DMS153 (cell line): ENCODE results near the gene QPCTL.

Experiments
- DNase-seq: peaks from one replicate; lab custom pipeline; 2025; lab: John Stamatoyannopoulos, UW

QPCTL gene

GRCh38 chr19:45692187-45693105 is at the start of gene QPCTL:
Gene QPCTL (plus strand): TSS chr19:45692666. CDS start chr19:45692704, 38 bp downstream.
- peak; percentile 100 for DNase-seq

DNA sequence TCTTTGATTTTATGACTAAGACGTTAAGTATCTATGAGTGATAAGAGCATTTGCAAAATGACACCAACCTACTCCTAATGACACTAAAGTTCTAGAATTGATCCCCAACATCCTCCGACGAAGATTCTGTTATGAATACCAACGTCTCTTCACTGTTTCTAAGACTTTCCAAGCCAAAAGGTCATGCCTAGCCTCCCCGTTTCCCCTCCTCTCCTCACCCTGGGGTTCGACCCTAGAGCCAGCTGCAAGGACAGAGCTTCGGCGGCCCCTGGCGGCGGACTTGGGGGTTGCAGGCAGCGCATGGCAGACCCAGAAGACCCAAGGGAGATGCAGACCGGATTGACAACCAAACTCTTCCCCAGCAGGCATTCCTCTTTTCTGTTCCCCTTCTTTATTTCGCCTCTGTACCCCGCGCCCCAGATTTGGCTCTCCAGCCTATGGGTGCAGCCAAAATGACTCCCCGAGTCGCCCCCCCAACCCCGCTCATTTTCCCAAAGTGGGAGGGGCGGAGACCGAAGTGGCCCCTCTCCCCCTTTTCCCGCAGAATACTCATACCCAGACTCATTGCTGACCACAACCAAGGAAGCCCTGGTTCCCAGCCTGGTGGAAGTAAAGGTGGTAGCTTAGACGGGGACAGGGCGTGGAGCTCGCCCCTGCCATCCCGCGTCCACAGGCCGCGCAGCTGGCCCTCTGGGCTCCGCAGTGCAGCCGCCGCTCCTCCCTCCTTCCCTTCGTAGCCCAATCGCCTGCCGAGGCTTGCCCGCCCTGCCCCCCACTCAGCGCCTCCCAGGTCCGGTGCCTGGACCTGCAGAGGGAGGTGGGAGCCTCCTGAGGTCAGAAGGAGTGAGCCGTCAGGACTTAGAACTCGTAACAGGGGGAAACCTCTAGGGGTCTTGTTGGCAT is 49.2 kb upstream of the QPCTL start:
- DNase-seq = peak; percentile 69

DNA sequence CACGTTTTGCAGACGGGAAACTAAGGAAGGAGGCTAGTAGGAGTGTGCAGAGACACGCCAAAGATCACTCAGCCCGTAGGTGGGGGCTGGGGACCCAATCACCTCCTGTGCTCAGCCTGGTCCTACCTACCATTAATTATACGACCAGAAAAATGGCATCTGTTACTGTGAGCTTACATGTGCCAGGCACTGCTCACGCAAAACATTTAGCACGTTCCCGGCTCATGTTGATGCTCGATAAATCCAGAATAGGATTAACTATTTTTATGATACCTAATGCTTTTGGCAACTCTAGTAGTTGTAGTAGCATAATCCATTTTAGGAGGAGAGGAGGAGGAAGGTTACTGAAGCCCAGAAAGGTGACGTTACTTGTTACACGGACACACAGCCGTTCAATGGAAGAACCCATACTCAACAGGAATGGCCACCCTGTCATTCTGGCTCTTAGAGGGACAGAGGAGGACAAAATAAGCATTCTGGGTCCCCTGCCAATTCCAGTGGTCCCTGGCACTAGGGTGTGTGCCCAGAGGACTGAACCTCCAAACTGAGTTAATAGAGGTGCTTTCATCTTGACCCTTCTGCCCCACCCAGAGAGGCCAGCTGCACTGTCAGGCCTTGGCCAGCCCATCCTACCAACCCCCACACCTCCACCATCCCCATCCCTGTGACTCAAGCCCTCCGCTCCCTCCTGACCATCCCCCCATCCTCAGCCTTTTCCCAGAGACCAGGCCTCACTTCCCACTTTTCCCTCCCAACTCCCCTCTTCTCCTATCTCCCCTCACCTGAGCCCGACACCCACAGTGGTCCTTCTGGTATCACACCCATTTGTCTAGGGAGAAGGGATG is 48.3 kb upstream of the QPCTL start:
- DNase-seq = no peak

- no peak for DNase-seq
These were observed 47.3 kb upstream of the QPCTL start for GRCh38 chr19:45645068-45645630.

- peak; percentile 80 for DNase-seq
These were observed 46.7 kb upstream of the QPCTL start for GRCh38 chr19:45645631-45646344.

GRCh38 chr19:45646345-45646698 is 46.1 kb upstream of the QPCTL start:
- DNase-seq = no peak

DNA sequence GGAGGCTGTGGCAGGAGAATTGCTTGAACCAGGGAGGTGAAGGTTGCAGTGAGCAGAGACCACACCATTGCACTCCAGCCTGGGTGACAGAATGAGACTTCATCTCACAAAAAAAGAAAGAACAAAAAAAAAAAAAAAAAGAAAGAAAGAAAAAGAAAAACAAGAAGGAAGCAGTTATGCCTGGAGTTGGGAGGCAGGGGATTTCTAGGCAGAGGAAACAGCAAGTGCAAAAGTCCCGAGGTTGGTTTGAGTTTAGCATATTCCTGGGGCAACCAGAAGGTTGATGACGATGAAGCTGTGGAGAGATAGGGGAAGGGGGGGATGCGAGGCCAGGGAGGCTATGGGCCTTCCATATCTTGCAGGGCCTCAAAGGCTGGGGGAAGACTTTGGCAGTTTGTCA is 41.7 kb upstream of the QPCTL start:
- DNase-seq = no peak

- DNase-seq = no peak
These were observed 38.8 kb upstream of the QPCTL start for GRCh38 chr19:45653634-45654033.

DNA sequence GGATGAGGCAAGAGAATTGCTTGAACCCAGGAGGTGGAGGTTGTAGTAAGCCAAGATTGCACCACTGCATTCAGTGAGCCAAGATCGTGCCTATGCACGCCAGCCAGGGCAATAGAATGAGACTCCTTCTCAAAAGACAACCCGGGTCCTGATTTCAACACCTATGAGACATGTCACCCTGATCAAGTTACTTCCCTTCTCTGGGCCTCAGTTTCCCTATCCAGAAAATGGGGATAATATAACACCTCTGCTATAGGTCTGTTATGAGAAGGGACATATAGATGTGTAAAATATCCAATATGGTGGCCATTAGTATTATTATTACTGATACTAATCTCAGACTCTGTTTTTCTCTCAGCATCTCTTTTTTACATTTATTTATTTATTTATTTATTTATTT is 37.4 kb upstream of the QPCTL start:
- no peak for DNase-seq

DNA sequence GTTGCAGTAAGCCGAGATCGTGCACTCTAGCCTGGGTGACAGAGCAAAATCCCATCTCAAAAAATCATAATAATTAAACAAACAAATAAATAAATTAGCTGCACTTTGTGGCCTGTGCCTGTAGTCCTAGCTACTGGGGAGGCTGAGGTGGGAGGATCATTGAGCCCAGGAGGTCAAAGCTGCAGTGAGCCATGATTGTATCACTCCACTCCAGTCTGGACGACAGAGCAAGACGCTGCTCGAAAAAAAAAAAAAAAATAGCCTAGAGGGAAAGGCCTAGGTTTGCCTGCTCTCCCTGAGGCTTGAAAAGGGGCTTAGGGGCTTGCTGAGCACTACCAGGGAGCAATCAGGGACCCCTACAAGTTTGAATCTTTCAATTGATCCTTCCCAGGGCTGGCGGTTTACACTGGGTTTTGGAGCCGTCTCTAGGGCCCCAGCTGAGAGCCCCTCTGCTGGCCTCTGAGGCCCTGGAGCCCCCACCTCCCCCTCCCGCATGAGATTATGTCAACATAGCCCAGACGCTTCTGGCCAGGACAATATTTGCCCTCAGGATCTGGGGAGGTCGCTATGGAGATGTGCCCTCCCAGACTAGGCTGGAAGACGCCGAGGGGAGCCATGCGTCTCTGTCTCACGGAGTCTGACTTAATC is 34.8 kb upstream of the QPCTL start:
- DNase-seq = no peak

GRCh38 chr19:45659096-45659729 is 33.3 kb upstream of the QPCTL start:
- DNase-seq = no peak

DNA sequence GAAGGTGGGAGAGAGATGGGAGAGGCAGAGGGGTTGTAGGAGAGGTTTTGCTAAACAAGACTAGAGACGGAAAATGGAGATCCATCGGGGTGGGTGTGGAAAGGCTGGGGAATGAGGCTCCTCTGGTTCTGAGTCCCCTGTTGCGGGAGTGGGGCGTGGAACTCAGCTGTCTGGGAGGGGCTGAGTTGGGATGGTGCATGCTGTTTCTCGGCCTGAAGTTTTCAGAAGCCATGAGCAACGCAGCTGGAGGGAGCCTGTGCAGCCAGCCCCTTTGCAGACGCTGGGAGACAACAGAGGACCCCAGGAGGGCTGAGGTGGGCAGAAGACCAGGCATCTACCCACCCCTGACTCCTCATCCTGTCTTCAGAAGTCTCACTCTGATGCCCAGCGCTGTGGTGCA is 31.8 kb upstream of the QPCTL start:
- no peak for DNase-seq

- DNase-seq = no peak
These were observed 28.7 kb upstream of the QPCTL start for GRCh38 chr19:45663800-45664199.

DNA sequence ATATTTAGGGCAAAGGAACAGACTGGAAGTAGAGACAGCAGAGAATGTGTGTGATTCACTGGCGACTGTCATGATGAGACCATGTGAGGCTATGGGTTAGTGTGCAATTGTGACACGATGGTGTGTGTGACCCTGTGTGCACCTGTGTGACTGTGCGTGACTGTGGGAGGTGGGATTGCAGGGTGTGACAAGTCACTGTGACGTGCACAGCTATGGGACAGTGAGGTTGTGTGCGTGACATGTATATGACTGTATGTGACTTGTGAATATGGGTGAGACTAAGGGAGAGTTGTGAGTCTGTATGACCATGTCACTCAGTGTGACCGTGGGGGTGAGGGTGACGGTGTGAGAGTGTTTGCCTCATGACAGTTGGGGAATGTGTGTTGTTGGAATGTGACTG is 27.9 kb upstream of the QPCTL start:
- DNase-seq = no peak

DNA sequence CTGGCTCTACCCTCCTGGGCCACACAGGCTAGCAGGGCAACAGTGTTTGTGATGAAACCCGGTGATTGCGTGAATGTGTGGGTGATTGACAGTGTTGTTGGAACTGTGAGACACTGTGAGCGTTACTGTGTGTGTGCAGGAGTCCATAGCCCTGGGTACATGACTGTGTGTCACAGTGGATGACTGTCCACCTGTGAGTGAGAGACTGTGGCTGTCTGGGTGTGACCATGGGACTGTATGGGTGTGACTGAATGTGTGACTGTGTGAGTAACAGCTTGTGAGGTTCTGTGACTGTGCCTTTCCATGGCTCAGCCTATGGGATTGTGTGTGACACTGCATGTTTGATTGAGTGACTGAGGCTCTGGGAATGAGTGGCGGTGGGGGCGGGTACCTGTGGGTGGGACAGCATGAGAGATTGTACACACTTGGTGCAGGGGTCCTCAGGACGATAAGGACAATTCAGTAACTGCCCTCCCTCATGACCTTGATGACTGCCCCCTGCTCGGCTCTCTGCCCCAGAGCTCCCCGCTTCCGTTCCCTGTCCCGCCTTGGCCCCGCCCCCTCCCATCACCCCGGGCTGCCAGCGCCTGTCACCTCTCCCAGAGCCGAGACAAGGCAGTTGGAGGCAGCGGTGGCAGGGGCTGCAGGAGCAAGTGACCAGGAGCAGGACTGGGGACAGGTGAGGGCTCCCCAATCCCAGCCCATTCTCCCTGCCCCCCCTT is 24.7 kb upstream of the QPCTL start, which contains the start of gene GIPR:
Gene GIPR, plus strand, starts transcription at position 602 of the 722 bp plus-strand sequence. CDS start 1,300 bp downstream, outside the sequence.
- no peak for DNase-seq

- no peak for DNase-seq
These were observed 24.1 kb upstream of the QPCTL start for GRCh38 chr19:45668342-45668871.

DNA sequence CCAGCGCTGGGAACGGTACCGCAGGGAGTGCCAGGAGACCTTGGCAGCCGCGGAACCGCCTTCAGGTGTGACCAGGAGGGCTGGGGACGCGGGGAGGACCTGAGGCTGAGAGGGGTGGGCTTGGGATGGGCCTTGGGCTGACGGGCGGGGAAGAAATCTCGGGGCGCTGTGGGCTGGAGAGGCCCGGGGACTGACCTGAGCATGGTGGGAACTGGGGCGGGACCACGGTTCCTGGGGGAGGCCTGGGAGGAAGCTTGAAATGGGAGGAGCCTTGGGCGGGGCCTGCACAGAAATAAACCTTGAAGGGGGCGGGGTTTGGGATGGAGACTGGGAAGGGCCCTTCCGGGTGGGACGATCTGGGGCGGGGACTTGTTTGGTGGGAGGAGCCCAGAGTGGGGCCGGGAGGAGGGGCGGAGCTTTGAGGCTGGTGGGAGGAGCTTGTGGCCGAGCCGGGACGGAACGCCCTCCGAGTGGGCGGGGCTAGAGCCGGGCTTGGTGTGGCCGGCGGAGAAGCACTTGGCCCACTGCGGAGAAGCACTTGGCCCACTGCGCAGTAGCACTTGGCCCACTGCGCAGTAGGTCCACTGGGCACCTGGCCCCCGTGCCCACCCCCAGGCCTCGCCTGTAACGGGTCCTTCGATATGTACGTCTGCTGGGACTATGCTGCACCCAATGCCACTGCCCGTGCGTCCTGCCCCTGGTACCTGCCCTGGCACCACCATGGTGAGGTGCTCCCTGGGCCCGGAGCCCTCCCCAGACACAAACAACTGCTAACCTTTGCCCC is 21.6 kb upstream of the QPCTL start:
- DNase-seq = peak; percentile 84

DNA sequence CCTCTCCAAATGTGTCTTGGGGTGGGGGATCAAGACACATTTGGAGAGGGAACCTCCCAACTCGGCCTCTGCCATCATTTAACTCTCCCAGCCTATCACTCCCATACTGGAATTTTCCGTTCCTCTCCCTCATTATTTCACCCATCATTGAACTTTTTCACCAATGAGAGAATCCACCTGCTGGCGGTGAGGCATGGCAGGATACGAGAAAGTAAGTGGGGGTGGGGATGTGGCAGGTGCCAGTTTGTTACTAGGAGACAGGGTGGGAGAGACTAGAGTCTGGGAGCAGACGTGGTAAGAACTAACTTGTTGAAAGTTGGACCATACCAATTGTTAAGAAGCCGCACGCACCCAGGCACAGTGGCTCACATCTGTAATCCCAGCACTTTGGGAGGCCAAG is 17.5 kb upstream of the QPCTL start:
- no peak for DNase-seq
